Measurements from ENCODE around the gene USP40.

USP40 gene

GRCh38 chr2:233497692-233498091 lies 68.9 kb downstream of the USP40 start:
- H3K4me3 ChIP-seq (ENCODE audit: low read depth, low read length): no peak overlapping the region
- no peak for TF ChIP-seq CTCF (IDR thresholded peaks at IDR 0.05; ENCODE audit: insufficient read depth, low read depth, low read length, missing control alignments)

GRCh38 chr2:233495503-233496496 lies 70.8 kb downstream of the USP40 start:
- H3K4me3 ChIP-seq (ENCODE audit: low read depth, low read length): no peak overlapping the region
- DNase-seq (ENCODE audit: low read depth): no peak
- no peak for TF ChIP-seq CTCF (IDR thresholded peaks at IDR 0.05; ENCODE audit: insufficient read depth, low read depth, low read length, missing control alignments)

More at GRCh38 chr2:233497692-233498091, 68.9 kb downstream of the USP40 start:
- no peak for DNase-seq (ENCODE audit: low read depth)

GRCh38 chr2:233492751-233493150 lies 73.8 kb downstream of the USP40 start:
- TF ChIP-seq CTCF (IDR thresholded peaks at IDR 0.05; ENCODE audit: insufficient read depth, low read depth, low read length, missing control alignments): no peak
- DNase-seq (ENCODE audit: low read depth): no peak
- no peak overlapping the region for H3K4me3 ChIP-seq (ENCODE audit: low read depth, low read length)

GRCh38 chr2:233492078-233492477 lies 74.5 kb downstream of the USP40 start:
- no peak overlapping the region for H3K4me3 ChIP-seq (ENCODE audit: low read depth, low read length)
- no peak for TF ChIP-seq CTCF (IDR thresholded peaks at IDR 0.05; ENCODE audit: insufficient read depth, low read depth, low read length, missing control alignments)
- no peak for DNase-seq (ENCODE audit: low read depth)

GRCh38 chr2:233491326-233491725 lies 75.3 kb downstream of the USP40 start:
- DNase-seq (ENCODE audit: low read depth): no peak
- no peak for TF ChIP-seq CTCF (IDR thresholded peaks at IDR 0.05; ENCODE audit: insufficient read depth, low read depth, low read length, missing control alignments)
- H3K4me3 ChIP-seq (ENCODE audit: low read depth, low read length): no peak overlapping the region

- H3K4me3 ChIP-seq (ENCODE audit: low read depth, low read length): no peak overlapping the region
- no peak for DNase-seq (ENCODE audit: low read depth)
- no peak for TF ChIP-seq CTCF (IDR thresholded peaks at IDR 0.05; ENCODE audit: insufficient read depth, low read depth, low read length, missing control alignments)
These were observed 75.8 kb downstream of the USP40 start for GRCh38 chr2:233490831-233491230.
